LNCaP clone FGC (cell line): ENCODE results near the gene ARHGEF6.

Experiments used
- DNase-seq: peaks from one replicate; pipeline ENCODE4 v3.0.0-alpha.2; 2011; ENCODE audit warnings: low read depth
- H3K4me3 ChIP-seq: 2 replicates; pipeline ENCODE4 v1.5.1; 2011; ENCODE audit warnings: mild to moderate bottlenecking, low read depth, low read length, control low read depth
- TF ChIP-seq, protein P1 (sequence below): IDR thresholded peaks from 2 replicates; pipeline ENCODE4 v1.5.1; 2012; ENCODE audit warnings: mild to moderate bottlenecking; ENCODE audit not compliant: control insufficient read depth, insufficient read depth; ENCODE audit errors: extremely low read depth

ARHGEF6 gene

DNA sequence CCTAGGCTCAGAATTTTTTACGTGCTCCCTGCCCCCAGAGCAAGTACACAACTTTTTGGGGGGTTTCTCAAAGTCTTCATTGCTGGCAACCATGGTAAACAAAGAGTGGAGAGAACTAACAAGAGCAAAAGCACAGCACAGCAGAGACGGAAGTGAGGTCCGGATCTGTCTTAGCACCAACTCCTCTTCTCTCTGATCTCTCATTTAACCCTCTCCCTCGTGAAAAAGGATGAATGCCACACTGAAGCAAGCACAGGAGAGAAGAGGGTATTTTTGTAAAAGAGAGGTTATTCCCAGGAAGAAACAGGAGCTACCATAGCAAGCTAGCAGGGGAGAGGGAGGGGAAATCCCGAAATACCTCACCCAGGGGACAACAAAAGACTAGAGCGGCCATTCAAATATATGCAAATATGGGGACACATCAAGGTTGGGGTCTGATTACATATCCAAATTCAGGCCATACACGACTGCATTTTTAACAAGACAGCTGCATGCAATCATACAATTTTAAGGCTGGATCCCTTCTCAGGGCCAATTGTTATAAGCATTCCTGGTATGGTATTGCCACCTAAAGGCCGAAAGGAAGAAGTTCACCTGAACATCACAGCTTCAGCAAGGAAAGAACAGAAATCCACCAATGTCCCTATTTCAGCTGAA lies 86.2 kb downstream of the ARHGEF6 start:
- TF ChIP-seq, protein P1, sequence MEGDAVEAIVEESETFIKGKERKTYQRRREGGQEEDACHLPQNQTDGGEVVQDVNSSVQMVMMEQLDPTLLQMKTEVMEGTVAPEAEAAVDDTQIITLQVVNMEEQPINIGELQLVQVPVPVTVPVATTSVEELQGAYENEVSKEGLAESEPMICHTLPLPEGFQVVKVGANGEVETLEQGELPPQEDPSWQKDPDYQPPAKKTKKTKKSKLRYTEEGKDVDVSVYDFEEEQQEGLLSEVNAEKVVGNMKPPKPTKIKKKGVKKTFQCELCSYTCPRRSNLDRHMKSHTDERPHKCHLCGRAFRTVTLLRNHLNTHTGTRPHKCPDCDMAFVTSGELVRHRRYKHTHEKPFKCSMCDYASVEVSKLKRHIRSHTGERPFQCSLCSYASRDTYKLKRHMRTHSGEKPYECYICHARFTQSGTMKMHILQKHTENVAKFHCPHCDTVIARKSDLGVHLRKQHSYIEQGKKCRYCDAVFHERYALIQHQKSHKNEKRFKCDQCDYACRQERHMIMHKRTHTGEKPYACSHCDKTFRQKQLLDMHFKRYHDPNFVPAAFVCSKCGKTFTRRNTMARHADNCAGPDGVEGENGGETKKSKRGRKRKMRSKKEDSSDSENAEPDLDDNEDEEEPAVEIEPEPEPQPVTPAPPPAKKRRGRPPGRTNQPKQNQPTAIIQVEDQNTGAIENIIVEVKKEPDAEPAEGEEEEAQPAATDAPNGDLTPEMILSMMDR, result peak; percentile 57
- H3K4me3 ChIP-seq, result no peak overlapping the region
- DNase-seq, result peak; percentile 7

DNA sequence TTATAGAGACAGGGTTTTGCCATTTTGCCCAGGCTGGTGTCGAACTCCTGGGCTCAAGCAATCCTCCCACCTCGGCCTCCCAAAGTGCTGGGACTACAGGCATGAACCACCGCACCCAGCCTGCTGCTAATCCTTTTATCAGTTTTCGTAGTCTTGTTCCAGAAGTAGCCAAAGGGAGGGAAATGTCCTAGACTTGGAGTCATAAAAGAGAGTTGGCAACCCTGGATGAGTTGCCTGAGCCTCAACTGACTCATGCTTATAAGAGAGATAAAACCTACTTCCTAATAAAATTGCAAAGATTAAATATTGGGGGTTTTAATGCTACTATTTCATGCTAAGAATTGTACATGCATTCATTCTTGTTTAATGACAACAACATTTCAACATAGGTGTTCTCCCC lies 88.5 kb downstream of the ARHGEF6 start:
- H3K4me3 ChIP-seq, result no peak overlapping the region
- TF ChIP-seq, protein P1, result no peak
- DNase-seq, result no peak

DNA sequence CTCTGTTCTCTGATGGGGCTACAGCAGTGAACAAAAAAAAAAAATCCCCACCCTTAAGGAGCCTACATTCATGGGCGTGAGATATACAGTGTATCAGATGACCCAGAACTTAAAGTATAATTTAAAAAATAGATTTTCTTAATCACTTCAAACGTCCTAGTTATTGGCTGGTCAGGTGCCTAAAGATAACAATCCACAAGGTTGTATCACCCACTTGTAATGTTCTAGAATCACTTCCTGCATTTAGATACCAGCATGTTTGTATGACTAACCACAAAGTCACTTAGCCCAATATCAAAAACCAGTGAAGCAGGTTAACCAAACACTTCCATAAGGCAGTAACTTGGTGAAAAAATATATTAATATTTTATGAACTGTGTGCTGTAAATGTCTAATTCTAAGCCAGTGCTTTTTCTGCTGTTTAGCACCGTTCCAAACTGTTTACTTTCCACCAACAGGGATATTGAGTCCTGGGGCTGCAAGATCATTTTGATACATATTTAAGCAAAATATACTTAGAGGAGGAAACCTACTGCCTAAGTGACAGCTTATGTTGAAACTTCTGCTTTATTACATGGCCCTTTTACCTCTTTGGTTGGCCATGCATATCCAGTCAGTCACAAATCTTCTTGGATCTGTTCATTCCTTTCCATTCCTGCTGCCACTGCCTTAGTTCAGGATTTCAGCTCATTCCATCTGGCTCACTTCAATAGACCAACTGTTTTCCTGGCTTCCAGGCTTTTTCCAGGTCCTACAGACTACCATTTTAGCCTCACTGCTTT lies 89.5 kb downstream of the ARHGEF6 start:
- DNase-seq, result no peak
- TF ChIP-seq, protein P1, result no peak
- no peak overlapping the region for H3K4me3 ChIP-seq

DNA sequence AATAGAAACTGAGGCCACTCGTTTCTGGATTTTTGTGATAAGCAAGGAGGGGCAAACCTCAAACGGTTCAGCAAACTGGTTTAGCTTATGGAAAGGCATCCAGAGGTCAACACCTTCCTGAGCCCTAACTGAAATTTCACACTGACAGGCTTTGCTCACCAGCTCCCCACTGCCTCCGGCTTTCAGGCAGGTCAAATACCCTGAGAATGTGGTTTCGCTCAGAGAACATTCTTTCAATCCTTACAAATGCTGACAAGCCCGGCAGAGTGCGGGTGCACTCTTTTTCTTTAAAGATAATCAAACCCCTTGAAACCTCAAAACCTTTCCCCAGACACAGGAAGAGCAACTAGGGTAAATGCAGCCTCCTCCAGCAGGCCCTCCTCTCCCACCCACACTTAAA lies 91.3 kb downstream of the ARHGEF6 start:
- H3K4me3 ChIP-seq, result no peak overlapping the region
- TF ChIP-seq, protein P1, result no peak
- DNase-seq, result no peak

DNA sequence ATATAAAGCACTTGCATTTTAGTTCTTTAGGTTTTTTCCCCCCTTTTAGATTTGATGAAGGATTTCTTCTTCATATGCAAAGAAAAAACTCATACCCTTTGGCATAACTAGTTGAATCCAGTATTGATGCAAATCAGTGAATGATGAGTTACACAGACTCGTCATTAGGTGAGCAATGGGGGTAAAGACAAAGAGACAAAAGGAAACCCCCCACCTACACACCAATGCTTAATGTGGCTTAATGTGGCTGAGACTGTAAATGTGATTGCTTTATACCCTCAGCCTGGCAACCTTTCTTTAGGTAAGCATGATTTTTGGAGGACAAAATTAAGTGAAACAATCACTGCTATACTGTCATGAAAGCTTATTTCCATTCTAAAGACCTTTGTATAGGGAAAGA lies 93.3 kb downstream of the ARHGEF6 start:
- TF ChIP-seq, protein P1, result no peak
- H3K4me3 ChIP-seq, result no peak overlapping the region
- no peak for DNase-seq

DNA sequence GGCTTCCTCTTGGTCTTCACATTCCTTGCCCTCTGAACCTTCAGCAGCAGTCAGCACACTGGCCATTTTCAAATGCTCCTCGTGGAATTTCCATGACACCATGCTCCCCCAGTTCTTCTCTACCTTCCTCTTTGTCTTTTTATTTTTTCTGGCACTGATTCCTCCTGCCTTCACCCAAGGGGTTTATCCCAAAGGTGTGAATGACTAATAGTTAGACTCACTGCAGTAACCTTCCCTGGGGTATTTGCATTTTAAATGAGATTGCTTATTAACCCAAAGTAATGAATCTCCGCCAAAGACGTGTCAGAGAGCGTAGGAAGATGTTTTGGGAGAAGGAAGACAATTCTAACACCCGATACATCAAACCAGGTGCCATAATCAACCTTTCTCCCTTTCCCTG lies 96.6 kb downstream of the ARHGEF6 start:
- H3K4me3 ChIP-seq, result no peak overlapping the region
- TF ChIP-seq, protein P1, result no peak
- DNase-seq, result no peak
